Spleen (tissue), 11 donors: Measurements from ENCODE around the gene CCDC102A. TPM values are rescaled to one million over a fixed set of nuclear protein-coding genes. Genes with fewer than 3 reads are reported as not detected.

Source experiments
- DNase-seq: peaks from one replicate; pipeline ENCODE4 v3.0.0-alpha.2; 2020
- H3K27ac ChIP-seq, 8 donors: fragments of 200-600 bp; sonication (generic) in 7 of 8; 1 replicate in 4 of 8; 2 replicates in 4 of 8; pipeline versions ENCODE4 v1.5.0 to v1.8.0; 2016 to 2021; ENCODE audit warnings: inconsistent platforms in 4 of 8, mild to moderate bottlenecking in 4 of 8, moderate library complexity in 1 of 8
- H3K27me3 ChIP-seq, 7 donors: fragments of 200-600 bp; sonication (generic) in 6 of 7; replicated peaks in 1 of 7; 1 replicate in 4 of 7; 2 replicates in 3 of 7; pipeline versions ENCODE4 v1.5.0 to v1.8.0; 2016 to 2021; ENCODE audit warnings: inconsistent platforms in 3 of 7, mild to moderate bottlenecking in 1 of 7
- H3K36me3 ChIP-seq, 6 donors: fragments of 200-600 bp; sonication (generic) in 5 of 6; 1 replicate in 4 of 6; 2 replicates in 2 of 6; pipeline versions ENCODE4 v1.5.0 to v1.8.0; 2016 to 2021; ENCODE audit warnings: inconsistent platforms in 2 of 6
- H3K4me1 ChIP-seq, 6 donors: fragments of 200-600 bp; sonication (generic) in 5 of 6; 1 replicate in 3 of 6; 2 replicates in 3 of 6; pipeline versions ENCODE4 v1.5.0 to v1.8.0; 2016 to 2021; ENCODE audit warnings: inconsistent platforms in 3 of 6
- H3K4me3 ChIP-seq, 8 donors: fragments of 200-600 bp; sonication (generic) in 7 of 8; 1 replicate in 4 of 8; 2 replicates in 4 of 8; pipeline versions ENCODE4 v1.5.0 to v1.8.0; 2016 to 2021; ENCODE audit warnings: inconsistent platforms in 4 of 8, mild to moderate bottlenecking in 4 of 8, moderate library complexity in 2 of 8
- H3K9me3 ChIP-seq, 8 donors: fragments of 200-600 bp; sonication (generic) in 7 of 8; 1 replicate in 4 of 8; 2 replicates in 4 of 8; pipeline versions ENCODE4 v1.5.0 to v1.8.0; 2016 to 2021; ENCODE audit warnings: inconsistent platforms in 4 of 8
- CTCF ChIP-seq, 11 experiments: fragments of 200-600 bp in 7 of 11; fragments of 450-650 bp in 4 of 11; sonication (generic) in 4 of 11; IDR thresholded peaks in 8 of 11; conservative IDR thresholded peaks in 3 of 11; 1 replicate in 7 of 11; 2 replicates in 4 of 11; pipeline versions ENCODE4 v1.4.0 to v1.8.0; 2016 to 2021; ENCODE audit warnings: antibody characterized with exemption in 11 of 11, inconsistent platforms in 4 of 11, mild to moderate bottlenecking in 1 of 11
- POLR2A ChIP-seq, 3 donors: fragments of 450-650 bp; IDR thresholded peaks; one replicate each; pipeline ENCODE4 v1.5.1; 2017; ENCODE audit warnings: antibody characterized with exemption in 3 of 3, mild to moderate bottlenecking in 1 of 3
- POLR2AphosphoS5 ChIP-seq, 3 donors: sonication (generic); formaldehyde crosslinking; IDR thresholded peaks; one replicate each; pipeline ENCODE4 v1.5.1; 2017; ENCODE audit warnings: antibody characterized with exemption in 3 of 3
- WGBS, 5 donors: extraction: QIAGEN DNeasy Blood & Tissue Kit in 3 of 5; methylation state at CpG; one replicate each; pipeline versions ENCODE4 v1.1.5 to v1.1.7; 2013 to 2018; 5-methylcytosine and 5-hydroxymethylcytosine counted together
- intact Hi-C: fragments of 100-400 bp; cut with DNase I; formaldehyde crosslinking; loops from one replicate; pipeline ENCODE4 v1.15.0; 2023; ENCODE audit warnings: low total_unique reads
- polyA plus RNA-seq, 3 donors: library from polyadenylated mRNA; stranded (reverse); fragments of 200-250 nt; gene quantifications; one replicate each; pipeline ENCODE4 v1.2.1, GENCODE V29; 2013
- total RNA-seq, 7 donors: library from RNA; depleted of rRNA in 3 of 7; stranded (reverse); fragments of >200 nt in 3 of 7; fragmentation: NEBNext Ultra II Directional in 4 of 7; extraction: Animal tissue kit (Norgen Biotek cat#: 25700) in 4 of 7; gene quantifications; one replicate each; pipeline versions ENCODE4 v1.1.0 to v1.2.1, GENCODE V29; 2016 to 2021
- donor health status: healthy with polysubstance abuse.
- donor health status: DM: no; HTN: no; CAD: no; lungs with moderate emphysema.
- donor health status: DM: no; HTN: no; CAD: no.
- donor health status: Bipolar disorder and iron deficiency.
- donor health status: healthy.
- donor health status: DM: no; HTN: no; CAD: no.
- donor health status: DM: yes; HTN: yes; CAD: no.

The CCDC102A gene
- total and polyA plus RNA-seq, 10 donors, result 4.6 to 14.8 (median 7.8) TPM

- Histone ChIP-seq H3K9me3 (no peaks in the 10 kb centered on the region), H3K36me3 (peaks cover 0 to under 1% (median 0%) of the 10 kb centered on the region in 6 donors), H3K27ac (peak overlapping the region in 6 of 8 donors; percentile 26 to 61 (median 50)), H3K27me3 (peaks cover 0 to 19% (median 0%) of the 10 kb centered on the region in 7 donors), H3K4me1 (peaks cover 17 to 68% (median 56%) of the 10 kb centered on the region in 6 donors), H3K4me3 (peak overlapping the region in 4 of 8 donors; percentile 30 to 58 (median 38))
- DNase-seq, result peak; percentile 74
- 58 to 91% (median 68%) methylated on average over 4 to 15 of the region's 15 CpGs for WGBS, 5 donors
- no peak for TF ChIP-seq POLR2AphosphoS5 (IDR thresholded peaks at IDR 0.05)
- TF ChIP-seq POLR2A (IDR thresholded peaks at IDR 0.05), result no peak
- no peak for TF ChIP-seq CTCF (IDR thresholded peaks at IDR 0.05 in 8 of 11, conservative IDR thresholded peaks at IDR 0.05 in 3 of 11)
- intact Hi-C loops, result no loop called here
Observed at GRCh38 chr16:57479976-57480753, 56.2 kb downstream of the CCDC102A start.

GRCh38 chr16:57479205-57479975 is 57.0 kb downstream of the CCDC102A start:
- 18 to 33% (median 30%) methylated on average over 28 to 36 of the region's 36 CpGs for WGBS, 5 donors

GRCh38 chr16:57478396-57479204 is 57.8 kb downstream of the CCDC102A start:
- Histone ChIP-seq H3K27ac (peak overlapping the region in 4 of 8 donors; percentile 45 to 60 (median 50)), H3K36me3 (peaks cover 0 to 16% (median under 1%) of the 10 kb centered on the region in 6 donors), H3K4me3 (peak overlapping the region; percentile 13 to 58 (median 32)), H3K4me1 (peaks cover 13 to 71% (median 50%) of the 10 kb centered on the region in 6 donors), H3K9me3 (no peaks in the 10 kb centered on the region), H3K27me3 (peaks cover 0 to 16% (median 0%) of the 10 kb centered on the region in 7 donors)
- WGBS, 5 donors, result 32 to 38% (median 36%) methylated on average over 13 to 15 of the region's 15 CpGs
- intact Hi-C loops, result no loop called here
- DNase-seq, result peak; percentile 37
- TF ChIP-seq CTCF (IDR thresholded peaks at IDR 0.05 in 8 of 11, conservative IDR thresholded peaks at IDR 0.05 in 3 of 11), result no peak
- no peak for TF ChIP-seq POLR2AphosphoS5 (IDR thresholded peaks at IDR 0.05)
- no peak for TF ChIP-seq POLR2A (IDR thresholded peaks at IDR 0.05)

More at GRCh38 chr16:57479205-57479975, 57.0 kb downstream of the CCDC102A start:
- no peaks in the 10 kb centered on the region for H3K9me3 ChIP-seq
- peak; percentile 78 for DNase-seq
- peak overlapping the region; percentile 13 to 58 (median 32) for H3K4me3 ChIP-seq
- TF ChIP-seq CTCF (IDR thresholded peaks at IDR 0.05 in 8 of 11, conservative IDR thresholded peaks at IDR 0.05 in 3 of 11) (no peak), POLR2AphosphoS5 (IDR thresholded peaks at IDR 0.05) (peak in 1 of 3 donors; percentile 28), POLR2A (IDR thresholded peaks at IDR 0.05) (no peak)
- peaks cover 13 to 68% (median 52%) of the 10 kb centered on the region in 6 donors for H3K4me1 ChIP-seq
- intact Hi-C loops, result no loop called here
- H3K27me3 ChIP-seq, result peaks cover 0 to 16% (median 0%) of the 10 kb centered on the region in 7 donors
- H3K36me3 ChIP-seq, result peaks cover 0 to 9% (median 0%) of the 10 kb centered on the region in 6 donors
- peak overlapping the region in 5 of 8 donors; percentile 45 to 61 (median 54) for H3K27ac ChIP-seq
